Ascending aorta (tissue), 2 donors: Measurements from ENCODE around the gene SRSF7. TPM values are rescaled to one million over a fixed set of nuclear protein-coding genes. Genes with fewer than 3 reads are reported as not detected.
A peak's percentile ranks its signal among the peaks of the same experiment; 100 is the strongest.
"Not testable (repeated sequence)": the region's sequence is repeated elsewhere in the genome, so short reads cannot be mapped to it uniquely, and the experiment has no call there.

Experiments used
- DNase-seq, 2 donors: peaks; one replicate each; pipeline ENCODE4 v3.0.0-alpha.2; 2019; ENCODE audit warnings: low spot score in 2 of 2
- H3K27ac ChIP-seq, 2 donors: fragments of 200-600 bp; sonication (generic); one replicate each; pipeline ENCODE4 v1.5.1; 2016 to 2017; ENCODE audit warnings: mild to moderate bottlenecking in 1 of 2
- H3K27me3 ChIP-seq: fragments of 200-600 bp; sonication (generic); one replicate; pipeline ENCODE4 v1.5.1; 2017
- H3K36me3 ChIP-seq, 2 donors: fragments of 200-600 bp; sonication (generic); one replicate each; pipeline ENCODE4 v1.5.1; 2016
- H3K4me1 ChIP-seq, 2 donors: fragments of 200-600 bp; sonication (generic); one replicate each; pipeline ENCODE4 v1.5.1; 2016 to 2017; ENCODE audit warnings: mild to moderate bottlenecking in 1 of 2
- H3K4me3 ChIP-seq, 2 donors: fragments of 200-600 bp; sonication (generic); one replicate each; pipeline ENCODE4 v1.5.1; 2016 to 2017; ENCODE audit warnings: mild to moderate bottlenecking in 1 of 2
- H3K9me3 ChIP-seq, 2 donors: fragments of 200-600 bp; sonication (generic); one replicate each; pipeline ENCODE4 v1.5.1; 2016
- CTCF ChIP-seq, 3 experiments: fragments of 200-600 bp in 2 of 3; fragments of 450-650 bp in 1 of 3; sonication (generic) in 2 of 3; IDR thresholded peaks; one replicate each; pipeline ENCODE4 v1.5.1; 2016 to 2019; ENCODE audit warnings: antibody characterized with exemption in 3 of 3, mild to moderate bottlenecking in 1 of 3, moderate library complexity in 1 of 3
- intact Hi-C: fragments of 100-400 bp; cut with DNase I; formaldehyde crosslinking; loops from one replicate; pipeline ENCODE4 v1.15.1; 2023
- total RNA-seq: library from RNA; depleted of rRNA; stranded (reverse); fragments of >200 nt; gene quantifications from one replicate; pipeline ENCODE4 v1.1.0, GENCODE V29; 2016

Gene SRSF7
- 54.1 TPM for total RNA-seq

GRCh38 chr2:38750891-38751595 is at the start of gene SRSF7:
Gene SRSF7 (minus strand): TSS chr2:38751361. CDS start chr2:38751256, 105 bp downstream.
- intact Hi-C loops, result loop anchor here (2.0 to 10.0 kb wide), 5 partner anchors 28 to 374 kb away; partner anchors contain the start of genes ATL2, GALM, GEMIN6 and HNRNPLL
- Histone ChIP-seq H3K4me1 (peaks cover 5 to 28% of the 10 kb centered on the region in 2 donors), H3K27ac (peak within 1 kb of the TSS; percentile 87 to 98), H3K36me3 (peaks cover 24 to 35% of the 10 kb centered on the region in 2 donors), H3K27me3 (no peaks in the 10 kb centered on the region), H3K9me3 (no peaks in the 10 kb centered on the region), H3K4me3 (peak within 1 kb of the TSS; percentile 71 to 90)
- DNase-seq, result peak; percentile 89 to 99
- no peak for TF ChIP-seq CTCF (IDR thresholded peaks at IDR 0.05)

- TF ChIP-seq CTCF (IDR thresholded peaks at IDR 0.05), result no peak
- no peak for DNase-seq
- H3K4me3 ChIP-seq, result no peak overlapping the region
- H3K9me3 ChIP-seq, result no peaks in the 10 kb centered on the region
- intact Hi-C loops, result no loop called here
- no peak overlapping the region for H3K27ac ChIP-seq
- no peaks in the 10 kb centered on the region for H3K4me1 ChIP-seq
- no peaks in the 10 kb centered on the region for H3K27me3 ChIP-seq
- peaks cover 8 to 16% of the 10 kb centered on the region in 2 donors for H3K36me3 ChIP-seq
These were observed 46.8 kb upstream of the SRSF7 start for GRCh38 chr2:38797953-38798352.

GRCh38 chr2:38797250-38797676 is 46.1 kb upstream of the SRSF7 start:
- no peaks in the 10 kb centered on the region for H3K9me3 ChIP-seq
- no peaks in the 10 kb centered on the region for H3K4me1 ChIP-seq
- H3K27me3 ChIP-seq, result no peaks in the 10 kb centered on the region
- no peak overlapping the region for H3K4me3 ChIP-seq
- TF ChIP-seq CTCF (IDR thresholded peaks at IDR 0.05), result no peak
- peaks cover 2 to 15% of the 10 kb centered on the region in 2 donors for H3K36me3 ChIP-seq
- intact Hi-C loops, result no loop called here
- no peak for DNase-seq
- no peak overlapping the region for H3K27ac ChIP-seq

GRCh38 chr2:38795016-38795415 is 43.9 kb upstream of the SRSF7 start:
- H3K4me3 ChIP-seq, intact Hi-C loops, DNase-seq, H3K27ac ChIP-seq, H3K27me3 ChIP-seq, H3K9me3 ChIP-seq, H3K36me3 ChIP-seq, H3K4me1 ChIP-seq: not testable (repeated sequence)

DNA sequence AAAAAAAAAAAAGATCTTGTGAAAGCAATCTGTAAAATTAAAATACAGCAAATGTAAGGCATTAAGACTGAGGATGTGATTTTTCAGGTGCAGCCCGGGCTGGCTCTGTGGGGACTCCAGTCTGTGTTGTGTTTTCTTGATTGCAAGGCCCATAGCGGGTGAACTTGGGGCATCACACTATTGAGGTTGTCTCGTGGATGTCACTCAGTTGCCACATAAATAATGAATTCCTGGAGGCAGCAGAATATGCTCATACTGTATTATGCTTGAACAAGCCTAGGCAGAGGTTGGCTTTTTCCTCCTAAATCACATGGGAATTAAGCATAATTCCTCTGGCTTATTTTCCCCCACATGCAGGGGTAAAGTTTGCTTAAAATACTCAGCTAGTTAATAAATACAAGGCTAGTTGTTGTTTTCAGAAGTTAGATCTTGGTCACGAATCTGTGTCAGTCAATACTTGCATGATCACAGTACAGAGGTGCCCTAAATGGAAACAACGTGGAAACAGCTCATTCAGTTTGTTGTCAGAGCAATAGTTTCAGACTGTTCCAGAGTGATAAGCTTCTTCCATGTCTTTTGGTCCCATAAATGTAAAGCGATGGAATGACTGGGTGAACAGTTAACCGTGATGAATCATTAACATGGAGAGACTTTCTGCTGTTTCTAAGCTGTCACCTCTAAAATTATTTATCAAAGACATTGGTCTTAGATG is 43.2 kb upstream of the SRSF7 start:
- H3K4me3 ChIP-seq, result no peak overlapping the region
- no peaks in the 10 kb centered on the region for H3K27me3 ChIP-seq
- peaks cover 0 to 9% of the 10 kb centered on the region in 2 donors for H3K36me3 ChIP-seq
- no peak for TF ChIP-seq CTCF (IDR thresholded peaks at IDR 0.05)
- intact Hi-C loops, result no loop called here
- H3K27ac ChIP-seq, result no peak overlapping the region
- DNase-seq, result no peak
- no peaks in the 10 kb centered on the region for H3K4me1 ChIP-seq
- no peaks in the 10 kb centered on the region for H3K9me3 ChIP-seq

- DNase-seq, result no peak
- no peaks in the 10 kb centered on the region for H3K9me3 ChIP-seq
- H3K4me3 ChIP-seq, result no peak overlapping the region
- H3K27me3 ChIP-seq, result no peaks in the 10 kb centered on the region
- no peak for TF ChIP-seq CTCF (IDR thresholded peaks at IDR 0.05)
- peaks cover 0 to 5% of the 10 kb centered on the region in 2 donors for H3K36me3 ChIP-seq
- intact Hi-C loops, result no loop called here
- no peaks in the 10 kb centered on the region for H3K4me1 ChIP-seq
- H3K27ac ChIP-seq, result no peak overlapping the region
These were observed 42.4 kb upstream of the SRSF7 start for GRCh38 chr2:38793511-38793910.
